ENCODE data around the gene ITGA4.

The ITGA4 gene

GRCh38 chr2:181500201-181500600 is 43.0 kb downstream of the ITGA4 start:
- TF ChIP-seq REST (IDR thresholded peaks at IDR 0.05; ENCODE audit: insufficient read depth in 1 of 2, low read depth in 2 of 2, low read length in 2 of 2) (no peak), FOXP2 (optimal IDR thresholded peaks at IDR 0.05; ENCODE audit: borderline replicate concordance, extremely low read depth, extremely low read length, insufficient read depth) (no peak)

- TF ChIP-seq REST (IDR thresholded peaks at IDR 0.05; ENCODE audit: insufficient read depth in 1 of 2, low read depth in 2 of 2, low read length in 2 of 2), result no peak
- TF ChIP-seq POLR2AphosphoS5 (IDR thresholded peaks at IDR 0.05; ENCODE audit: low read depth, low read length), result no peak
- TF ChIP-seq SIN3A (IDR thresholded peaks at IDR 0.05; ENCODE audit: borderline replicate concordance, insufficient read depth, low read length), result no peak
- no peak for TF ChIP-seq FOXP2 (optimal IDR thresholded peaks at IDR 0.05; ENCODE audit: borderline replicate concordance, extremely low read depth, extremely low read length, insufficient read depth)
- TF ChIP-seq TAF1 (IDR thresholded peaks at IDR 0.05; ENCODE audit: borderline replicate concordance, insufficient read depth, low read length), result no peak
Measured at GRCh38 chr2:181515719-181516118, 58.5 kb downstream of the ITGA4 start.

- no peak for TF ChIP-seq POLR2AphosphoS5 (IDR thresholded peaks at IDR 0.05; ENCODE audit: low read depth, low read length)
- no peak for TF ChIP-seq REST (IDR thresholded peaks at IDR 0.05; ENCODE audit: insufficient read depth in 1 of 2, low read depth in 2 of 2, low read length in 2 of 2)
- no peak for TF ChIP-seq SIN3A (IDR thresholded peaks at IDR 0.05; ENCODE audit: borderline replicate concordance, insufficient read depth, low read length)
- no peak for TF ChIP-seq TAF1 (IDR thresholded peaks at IDR 0.05; ENCODE audit: borderline replicate concordance, insufficient read depth, low read length)
- TF ChIP-seq FOXP2 (optimal IDR thresholded peaks at IDR 0.05; ENCODE audit: borderline replicate concordance, extremely low read depth, extremely low read length, insufficient read depth), result no peak
Measured at GRCh38 chr2:181516992-181517391, 59.8 kb downstream of the ITGA4 start.

GRCh38 chr2:181517685-181518301 is 60.6 kb downstream of the ITGA4 start:
- TF ChIP-seq FOXP2 (optimal IDR thresholded peaks at IDR 0.05; ENCODE audit: borderline replicate concordance, extremely low read depth, extremely low read length, insufficient read depth), result no peak
- TF ChIP-seq TAF1 (IDR thresholded peaks at IDR 0.05; ENCODE audit: borderline replicate concordance, insufficient read depth, low read length), result no peak
- no peak for TF ChIP-seq REST (IDR thresholded peaks at IDR 0.05; ENCODE audit: insufficient read depth in 1 of 2, low read depth in 2 of 2, low read length in 2 of 2)
- TF ChIP-seq SIN3A (IDR thresholded peaks at IDR 0.05; ENCODE audit: borderline replicate concordance, insufficient read depth, low read length), result no peak
- no peak for TF ChIP-seq POLR2AphosphoS5 (IDR thresholded peaks at IDR 0.05; ENCODE audit: low read depth, low read length)

- TF ChIP-seq SIN3A (IDR thresholded peaks at IDR 0.05; ENCODE audit: borderline replicate concordance, insufficient read depth, low read length) (no peak), FOXP2 (optimal IDR thresholded peaks at IDR 0.05; ENCODE audit: borderline replicate concordance, extremely low read depth, extremely low read length, insufficient read depth) (no peak), TAF1 (IDR thresholded peaks at IDR 0.05; ENCODE audit: borderline replicate concordance, insufficient read depth, low read length) (no peak), POLR2AphosphoS5 (IDR thresholded peaks at IDR 0.05; ENCODE audit: low read depth, low read length) (no peak), REST (IDR thresholded peaks at IDR 0.05; ENCODE audit: insufficient read depth in 1 of 2, low read depth in 2 of 2, low read length in 2 of 2) (no peak)
Measured at GRCh38 chr2:181520253-181520652, 63.1 kb downstream of the ITGA4 start.
